ENCODE results near the gene RFX6.

DNA sequence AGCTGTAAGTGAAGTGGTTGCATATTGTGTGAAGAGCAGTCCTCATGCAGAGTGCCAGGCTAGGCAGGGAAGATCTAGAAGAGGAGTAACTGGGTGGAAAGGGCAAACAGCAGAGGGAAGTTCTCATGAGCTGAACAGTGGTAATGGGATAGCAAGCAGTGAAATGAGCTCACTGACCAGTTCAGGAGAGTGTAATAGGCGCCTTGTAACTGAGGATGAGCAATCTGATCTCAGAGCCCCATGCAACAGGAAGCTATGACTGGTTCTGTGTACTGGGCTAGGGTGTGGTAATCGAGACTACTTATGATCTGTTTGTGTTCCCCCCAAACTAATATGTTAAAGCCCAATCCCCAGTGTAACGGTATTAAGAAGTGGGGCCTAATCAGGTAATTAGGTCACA lies 98.6 kb downstream of the RFX6 start:
- TF ChIP-seq EZH2 (IDR thresholded peaks at IDR 0.05; ENCODE audit: borderline replicate concordance, insufficient read depth, low read depth, low read length, poor library complexity, severe bottlenecking), result no peak
- TF ChIP-seq, protein P1, sequence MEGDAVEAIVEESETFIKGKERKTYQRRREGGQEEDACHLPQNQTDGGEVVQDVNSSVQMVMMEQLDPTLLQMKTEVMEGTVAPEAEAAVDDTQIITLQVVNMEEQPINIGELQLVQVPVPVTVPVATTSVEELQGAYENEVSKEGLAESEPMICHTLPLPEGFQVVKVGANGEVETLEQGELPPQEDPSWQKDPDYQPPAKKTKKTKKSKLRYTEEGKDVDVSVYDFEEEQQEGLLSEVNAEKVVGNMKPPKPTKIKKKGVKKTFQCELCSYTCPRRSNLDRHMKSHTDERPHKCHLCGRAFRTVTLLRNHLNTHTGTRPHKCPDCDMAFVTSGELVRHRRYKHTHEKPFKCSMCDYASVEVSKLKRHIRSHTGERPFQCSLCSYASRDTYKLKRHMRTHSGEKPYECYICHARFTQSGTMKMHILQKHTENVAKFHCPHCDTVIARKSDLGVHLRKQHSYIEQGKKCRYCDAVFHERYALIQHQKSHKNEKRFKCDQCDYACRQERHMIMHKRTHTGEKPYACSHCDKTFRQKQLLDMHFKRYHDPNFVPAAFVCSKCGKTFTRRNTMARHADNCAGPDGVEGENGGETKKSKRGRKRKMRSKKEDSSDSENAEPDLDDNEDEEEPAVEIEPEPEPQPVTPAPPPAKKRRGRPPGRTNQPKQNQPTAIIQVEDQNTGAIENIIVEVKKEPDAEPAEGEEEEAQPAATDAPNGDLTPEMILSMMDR (IDR thresholded peaks at IDR 0.05), result no peak

Measured in B cell (primary cell).